Stromal cell of bone marrow (primary cell): ENCODE data around the gene TSHZ1.

Source experiments
- DNase-seq: peaks from one replicate; pipeline ENCODE4 v3.0.0-alpha.2; 2012; ENCODE audit warnings: low read depth

TSHZ1 gene

DNA sequence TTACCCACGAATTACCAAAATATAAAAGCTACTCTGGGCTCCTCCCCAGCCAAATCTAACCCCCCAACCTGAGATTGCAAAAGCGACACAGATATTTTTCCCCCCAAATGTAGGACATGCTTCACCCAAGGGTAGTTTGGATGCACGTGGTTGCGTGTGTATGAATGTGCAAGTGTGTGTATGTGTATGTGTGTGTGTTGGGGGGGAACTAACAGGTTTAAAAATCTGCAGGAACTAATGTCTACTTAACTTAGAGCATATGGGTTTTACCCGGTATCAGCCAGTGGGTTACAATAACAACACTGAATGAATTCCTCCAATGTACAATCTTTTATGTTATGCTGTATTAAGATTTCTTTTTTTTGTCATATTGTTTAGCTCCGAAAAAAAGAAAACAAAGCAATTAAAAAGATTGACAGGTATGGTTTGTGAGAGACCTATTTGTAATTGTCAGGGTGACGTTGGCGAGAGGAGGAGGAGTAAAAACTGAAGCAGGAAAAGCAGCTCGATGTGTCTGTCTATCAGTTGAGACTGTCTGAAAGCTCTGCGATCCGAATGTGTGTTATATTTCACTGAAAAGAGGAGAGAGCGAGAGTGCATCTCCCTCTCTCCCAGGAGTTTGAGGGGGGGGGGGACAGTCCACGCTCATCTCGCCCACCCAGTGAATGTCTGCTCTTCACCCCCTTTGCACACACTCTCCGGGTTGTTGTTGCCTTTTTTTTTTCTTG, at the start of gene TSHZ1:
Gene TSHZ1, plus strand, starts transcription at position 524 of the 728 bp plus-strand sequence. CDS start 1,080 bp downstream, outside the sequence.
- DNase-seq: peak; percentile 83

- no peak for DNase-seq
These were observed 49.2 kb upstream of the TSHZ1 start for GRCh38 chr18:75161256-75162028.

GRCh38 chr18:75162467-75162866, 48.1 kb upstream of the TSHZ1 start:
- no peak for DNase-seq

DNA sequence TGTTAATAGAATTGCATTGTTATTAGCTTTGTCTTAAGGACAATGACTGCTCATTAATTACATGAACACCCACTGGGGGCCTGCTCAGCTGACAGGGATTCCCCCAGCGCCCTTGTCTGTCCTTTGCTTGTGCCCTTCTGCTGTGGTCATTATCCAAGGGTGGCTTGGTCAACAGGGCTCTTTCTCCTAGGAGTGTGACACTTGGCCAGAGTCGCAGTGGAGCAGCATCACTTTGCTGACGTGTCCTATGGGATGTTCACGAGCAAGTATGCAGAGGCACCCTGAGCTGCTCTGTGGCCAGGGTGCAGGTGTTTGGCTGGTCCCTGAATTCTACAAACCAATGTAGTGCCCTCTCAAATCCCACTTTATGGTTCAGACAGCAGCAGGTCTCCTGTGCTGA, 47.6 kb upstream of the TSHZ1 start:
- no peak for DNase-seq

DNA sequence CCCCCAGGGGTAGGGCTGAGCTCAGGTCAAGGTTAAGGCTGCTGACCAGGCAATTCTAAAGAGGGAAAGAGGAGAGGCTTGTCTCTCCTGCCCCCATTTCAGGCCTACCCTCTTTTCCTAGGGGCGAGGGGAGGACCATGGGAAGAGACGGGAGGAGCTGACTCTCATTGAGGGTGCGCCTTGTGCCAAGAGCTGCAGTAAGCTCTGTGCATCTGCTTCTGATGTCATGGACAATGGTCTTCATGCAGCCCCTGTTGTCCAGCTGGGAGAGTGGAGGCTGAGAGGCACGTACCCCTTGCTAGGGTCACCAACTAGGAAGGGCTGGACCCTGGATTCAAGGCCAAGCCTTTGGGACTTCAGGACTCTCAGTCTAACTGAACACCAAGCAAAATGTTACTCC, 46.9 kb upstream of the TSHZ1 start:
- no peak for DNase-seq

- DNase-seq: no peak
These were observed 46.1 kb upstream of the TSHZ1 start for GRCh38 chr18:75164479-75164878.

DNA sequence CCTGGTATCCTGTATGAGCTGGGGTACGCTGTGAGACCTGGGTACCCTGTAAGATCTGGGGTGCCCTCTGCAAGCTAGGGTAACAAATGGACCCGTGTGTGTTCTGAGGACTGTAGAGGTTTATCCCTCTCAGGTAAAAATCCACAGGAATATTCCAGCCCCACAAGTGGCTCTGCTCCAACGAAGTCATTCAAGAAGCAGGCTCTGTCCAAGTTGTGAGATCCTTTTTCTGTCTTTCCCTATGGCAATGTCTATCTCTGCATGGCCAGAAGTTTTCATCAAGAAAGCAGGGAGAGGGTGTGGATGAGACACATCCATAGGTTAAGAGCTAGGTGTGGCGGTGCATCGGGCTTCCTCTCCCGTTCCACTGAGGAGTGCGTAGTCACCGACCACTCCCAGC, 44.7 kb upstream of the TSHZ1 start:
- DNase-seq: no peak

DNA sequence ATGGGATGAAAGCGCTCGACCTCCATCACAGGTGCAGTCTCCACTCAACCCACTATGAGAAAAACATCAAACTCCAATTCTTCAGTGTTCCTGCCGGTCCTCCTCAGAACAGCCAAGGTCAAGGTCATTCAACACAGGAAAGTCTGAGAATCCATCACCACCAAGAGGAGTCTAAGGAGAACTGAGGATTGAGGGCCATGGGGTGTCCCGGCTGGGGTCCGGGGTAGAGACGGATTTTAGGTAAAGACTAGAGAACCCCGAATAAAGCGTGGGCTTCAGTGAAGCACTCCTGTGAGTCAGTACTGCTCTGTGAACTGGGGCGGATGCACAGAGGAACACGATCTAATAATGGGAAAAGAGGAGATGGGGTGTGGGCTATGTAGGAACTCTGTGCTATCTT, 43.5 kb upstream of the TSHZ1 start:
- DNase-seq: no peak

DNA sequence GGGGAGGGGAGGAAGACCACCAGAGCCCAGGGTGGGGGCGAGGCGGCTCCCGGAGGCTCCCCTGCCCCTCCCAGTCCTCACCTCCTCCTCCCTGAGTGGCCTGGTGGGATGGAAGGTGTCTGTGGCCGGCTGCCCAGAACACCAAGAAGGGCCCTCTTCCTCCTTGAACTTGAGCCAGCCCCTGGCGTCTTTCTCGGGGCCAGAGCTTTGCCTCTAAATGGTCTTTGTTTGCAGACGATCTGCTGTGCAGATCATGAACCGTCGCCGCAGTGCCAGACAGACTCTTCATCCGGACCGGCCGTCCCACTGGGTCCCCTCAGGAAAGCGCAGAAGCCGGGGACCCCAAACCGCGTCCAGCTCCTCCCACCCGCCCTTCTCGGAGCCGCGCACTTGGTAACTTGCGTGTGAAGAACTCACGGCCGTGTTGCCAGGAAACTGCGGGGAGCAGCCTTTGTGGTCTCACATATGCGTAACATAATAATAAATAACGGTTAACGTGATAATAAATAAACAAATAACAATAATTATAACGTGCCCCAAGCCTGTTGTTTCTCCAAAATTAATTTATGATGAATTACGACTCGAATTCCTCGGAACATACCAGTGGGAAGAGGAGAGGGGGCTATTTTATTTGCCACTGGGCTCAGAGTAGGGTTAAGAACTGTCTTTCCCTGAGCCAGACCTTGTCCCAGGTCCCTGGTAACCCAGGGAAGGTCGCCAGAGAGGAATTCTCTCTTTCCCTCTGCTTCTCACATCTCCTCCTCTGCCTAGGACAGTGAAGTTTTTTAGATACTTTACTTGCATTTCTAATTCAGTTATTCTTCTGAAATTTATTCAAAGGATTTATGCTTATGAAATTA, 42.6 kb upstream of the TSHZ1 start:
- DNase-seq: no peak

GRCh38 chr18:75168619-75169018, 42.0 kb upstream of the TSHZ1 start:
- DNase-seq: no peak

DNA sequence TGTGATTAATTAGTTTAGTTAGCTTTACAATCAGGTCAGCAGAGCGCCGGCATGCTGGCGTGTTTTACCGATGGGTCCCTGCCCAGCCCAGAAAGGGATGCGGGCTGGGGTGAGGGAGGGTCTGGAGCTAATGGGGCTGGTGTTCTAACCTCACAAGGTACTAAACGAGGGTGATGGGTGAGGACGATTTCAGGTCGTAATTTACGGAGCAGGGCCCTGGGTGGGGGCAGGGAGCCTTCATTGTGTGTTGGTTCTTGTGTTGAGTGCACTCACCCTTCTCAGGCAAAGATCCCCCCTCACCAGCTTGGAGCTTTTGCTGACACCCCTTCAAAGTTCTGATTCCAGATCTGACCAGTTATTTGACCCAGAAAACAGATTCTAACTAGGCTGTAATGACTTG, 41.2 kb upstream of the TSHZ1 start:
- no peak for DNase-seq

DNA sequence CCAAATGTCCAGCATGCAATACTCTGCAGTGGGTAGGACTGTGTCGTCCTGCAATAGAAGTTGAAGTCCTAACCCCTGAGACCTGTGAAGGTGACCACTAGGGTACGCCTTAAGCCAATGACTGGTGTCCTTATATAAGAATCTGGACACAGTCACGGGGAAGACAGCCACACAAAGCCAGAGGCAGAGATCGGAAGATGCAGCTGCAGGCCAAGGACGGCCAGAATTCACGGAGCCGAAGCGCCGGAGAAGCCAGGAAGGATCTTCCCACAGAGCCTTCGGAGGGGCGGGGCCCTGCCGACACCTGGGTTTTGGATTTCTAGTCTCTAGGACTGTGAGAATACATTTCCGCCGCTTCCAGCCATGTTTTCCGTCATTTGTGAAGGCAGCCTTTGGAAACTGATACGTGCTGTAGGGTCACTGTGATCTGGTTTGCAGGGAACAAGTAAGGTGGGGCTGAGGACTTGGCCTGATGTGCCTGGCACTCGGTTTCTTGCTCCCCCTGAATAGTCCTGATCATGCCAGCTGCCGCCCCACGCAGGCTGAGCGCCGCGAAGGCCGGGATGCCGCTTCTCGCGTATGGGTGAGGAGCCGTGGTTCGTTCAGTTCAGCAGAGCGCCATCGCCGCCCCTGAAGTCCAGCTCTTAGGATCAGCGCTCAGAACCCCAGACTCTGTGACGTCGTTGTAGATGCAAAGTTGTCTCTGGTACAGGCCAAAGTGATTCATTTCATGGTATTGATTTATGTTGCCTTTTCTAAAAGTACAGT, 40.4 kb upstream of the TSHZ1 start:
- no peak for DNase-seq

- no peak for DNase-seq
These were observed 39.7 kb upstream of the TSHZ1 start for GRCh38 chr18:75170916-75171315.

GRCh38 chr18:75172299-75173124, 38.1 kb upstream of the TSHZ1 start:
- no peak for DNase-seq

DNA sequence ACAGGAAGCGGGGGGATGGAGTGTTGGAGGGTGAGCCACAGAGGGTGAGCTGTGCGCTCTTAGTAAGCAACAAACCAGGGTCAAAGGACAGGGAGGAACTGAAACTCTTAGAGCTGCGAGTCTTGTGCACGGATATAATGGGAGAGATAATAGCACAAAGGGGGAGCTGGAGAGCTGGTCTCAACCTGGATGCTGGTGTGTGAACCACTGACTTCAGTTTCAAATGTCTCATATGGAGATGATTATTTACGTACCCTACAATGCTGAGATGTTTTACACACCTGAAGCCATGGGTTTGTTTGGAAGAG, 37.5 kb upstream of the TSHZ1 start:
- no peak for DNase-seq

- no peak for DNase-seq
These were observed 36.9 kb upstream of the TSHZ1 start for GRCh38 chr18:75173738-75174137.

- no peak for DNase-seq
These were observed 33.7 kb upstream of the TSHZ1 start for GRCh38 chr18:75176849-75177248.

- no peak for DNase-seq
These were observed 32.2 kb upstream of the TSHZ1 start for GRCh38 chr18:75178376-75178775.

- no peak for DNase-seq
These were observed 30.6 kb upstream of the TSHZ1 start for GRCh38 chr18:75179819-75180600.

GRCh38 chr18:75183524-75183923, 27.1 kb upstream of the TSHZ1 start:
- no peak for DNase-seq
